HG02763 (cell line): ENCODE data around the gene USE1.

Experiments
- ATAC-seq: cut with Tn5 transposase; IDR thresholded peaks from one replicate; pipeline ENCODE4 v1.9.1; 2021; ENCODE audit warnings: mild to moderate bottlenecking, moderate library complexity; ENCODE audit not compliant: unreplicated experiment

Gene USE1

GRCh38 chr19:17205237-17206140, 9.7 kb upstream of the USE1 start:
- ATAC-seq, result no peak

- ATAC-seq, result no peak
Measured at GRCh38 chr19:17206736-17207581, 8.2 kb upstream of the USE1 start.

- no peak for ATAC-seq
Measured at GRCh38 chr19:17209126-17210036, 5.8 kb upstream of the USE1 start.

GRCh38 chr19:17210296-17210695, 4.9 kb upstream of the USE1 start:
- ATAC-seq, result no peak

GRCh38 chr19:17211547-17212446, 3.4 kb upstream of the USE1 start:
- ATAC-seq, result no peak

- ATAC-seq, result no peak
Measured at GRCh38 chr19:17213334-17213733, 1.8 kb upstream of the USE1 start.

- no peak for ATAC-seq
Measured at GRCh38 chr19:17214508-17215126, 540 bp upstream of the USE1 start.

GRCh38 chr19:17216058-17216670, 1.0 kb downstream of the USE1 start:
- ATAC-seq, result no peak

GRCh38 chr19:17219286-17219685, 4.1 kb downstream of the USE1 start:
- no peak for ATAC-seq

GRCh38 chr19:17220207-17220758, 5.1 kb downstream of the USE1 start:
- no peak for ATAC-seq

- ATAC-seq, result no peak
Measured at GRCh38 chr19:17225053-17225452, 9.9 kb downstream of the USE1 start.

- ATAC-seq, result peak; percentile 86
Measured at GRCh38 chr19:17226002-17226933, 11.1 kb downstream of the USE1 start, which contains the start of gene OCEL1. TSS of gene OCEL1 (plus strand) at chr19:17226226. CDS start at chr19:17226248, 22 bp downstream.

- no peak for ATAC-seq
Measured at GRCh38 chr19:17227798-17228367, 12.7 kb downstream of the USE1 start.

- no peak for ATAC-seq
Measured at GRCh38 chr19:17229890-17230289, 14.7 kb downstream of the USE1 start.

GRCh38 chr19:17232258-17232657, 17.1 kb downstream of the USE1 start:
- no peak for ATAC-seq

GRCh38 chr19:17234911-17235299, 19.7 kb downstream of the USE1 start:
- ATAC-seq, result peak; percentile 11
